Gastrocnemius medialis (tissue), 4 donors: ENCODE data around the gene SYTL1.

Experiments
- CTCF ChIP-seq, 5 experiments: fragments of 450-650 bp in 3 of 5; fragments of 200-600 bp in 2 of 5; sonication (generic) in 2 of 5; IDR thresholded peaks in 4 of 5; conservative IDR thresholded peaks in 1 of 5; 1 replicate in 4 of 5; 2 replicates in 1 of 5; pipeline ENCODE4 v1.5.1; 2016 to 2019; ENCODE audit warnings: antibody characterized with exemption in 5 of 5, mild to moderate bottlenecking in 3 of 5, moderate library complexity in 3 of 5
- POLR2A ChIP-seq, 2 donors: fragments of 450-650 bp; IDR thresholded peaks; one replicate each; pipeline ENCODE4 v1.6.1; 2017; ENCODE audit warnings: antibody characterized with exemption in 2 of 2, mild to moderate bottlenecking in 2 of 2, moderate library complexity in 2 of 2

GRCh38 chr1:27298632-27299384 is 43.0 kb upstream of the SYTL1 start:
- TF ChIP-seq POLR2A (IDR thresholded peaks at IDR 0.05), result no peak
- TF ChIP-seq CTCF (IDR thresholded peaks at IDR 0.05 in 4 of 5, conservative IDR thresholded peaks at IDR 0.05 in 1 of 5), result no peak
